K562 (cell line): ENCODE results near the gene H2AZ2. TPM values are rescaled to one million over a fixed set of nuclear protein-coding genes. Genes with fewer than 3 reads are reported as not detected.

Source experiments
- ATF1 ChIP-seq, 2 experiments: fragments of 450-650 bp in 1 of 2; IDR thresholded peaks; 2 replicates each; pipeline ENCODE4 v1.6.1; 2016; ENCODE audit warnings: missing compliant biosample characterization in 1 of 2, missing genetic modification characterization in 1 of 2
- BRD4 ChIP-seq: fragments of 200-600 bp; sonication (generic); IDR thresholded peaks from 2 replicates; pipeline ENCODE4 v1.6.1; 2017; ENCODE audit warnings: inconsistent platforms
- CHAMP1 ChIP-seq: fragments of 450-650 bp; IDR thresholded peaks from 2 replicates; pipeline ENCODE4 v1.6.1; 2016; ENCODE audit warnings: mild to moderate bottlenecking
- ELF2 ChIP-seq: fragments of 250-450 bp; sonication (Bioruptor Pico); IDR thresholded peaks from 2 replicates; pipeline ENCODE4 v1.5.0; 2021; ENCODE audit warnings: mild to moderate bottlenecking
- ESRRA ChIP-seq: fragments of 450-650 bp; IDR thresholded peaks from 2 replicates; pipeline ENCODE4 v1.6.1; 2014; ENCODE audit warnings: low read depth, mild to moderate bottlenecking, moderate library complexity, borderline replicate concordance
- FOXK2 ChIP-seq, 2 experiments: fragments of 450-650 bp; IDR thresholded peaks in 1 of 2; conservative IDR thresholded peaks in 1 of 2; 2 replicates each; pipeline ENCODE4 v1.6.1; 2016; ENCODE audit warnings: low read depth in 2 of 2, mild to moderate bottlenecking in 1 of 2
- HDAC3 ChIP-seq: fragments of 450-650 bp; IDR thresholded peaks from 2 replicates; pipeline ENCODE4 v1.6.1; 2018; ENCODE audit warnings: borderline replicate concordance, mild to moderate bottlenecking, moderate library complexity; ENCODE audit not compliant: partially characterized antibody
- MEF2A ChIP-seq: IDR thresholded peaks from 2 replicates; pipeline ENCODE4 v1.6.1; 2011; ENCODE audit warnings: low read depth, mild to moderate bottlenecking, low read length, moderate library complexity; ENCODE audit not compliant: control insufficient read depth
- PRMT5 ChIP-seq: sonication (generic); formaldehyde crosslinking; IDR thresholded peaks from 2 replicates; pipeline ENCODE4 v1.5.0; 2020; ENCODE audit warnings: missing genetic modification reagents
- SMAD2 ChIP-seq: fragments of 150-350 bp; IDR thresholded peaks from 2 replicates; pipeline ENCODE4 v1.6.1; 2014; ENCODE audit warnings: low read depth, mild to moderate bottlenecking, low read length
- SMAD4 ChIP-seq: fragments of 250-450 bp; sonication (Bioruptor Pico); conservative IDR thresholded peaks from 2 replicates; pipeline ENCODE4 v1.8.0; 2021; ENCODE audit warnings: inconsistent platforms, mild to moderate bottlenecking, moderate library complexity
- SMC3 ChIP-seq: conservative IDR thresholded peaks from 2 replicates; pipeline ENCODE4 v1.6.1; 2011; ENCODE audit warnings: low read depth, low read length, improper control_type of control experiment; ENCODE audit not compliant: insufficient read depth
- ZKSCAN3 ChIP-seq: fragments of 250-450 bp; sonication (Bioruptor Pico); IDR thresholded peaks from 2 replicates; pipeline ENCODE4 v1.4.0; 2020
- ZNF146 ChIP-seq: IDR thresholded peaks from one replicate; pipeline ENCODE4 v1.6.1; 2018; ENCODE audit warnings: missing compliant biosample characterization; ENCODE audit not compliant: unreplicated experiment
- polyA plus RNA-seq, 8 experiments: library from polyadenylated mRNA; depleted of rRNA in 4 of 8; stranded (reverse) in 5 of 8; unstranded in 3 of 8; fragments of >200 nt; fragmentation: Nextera tagmentation in 2 of 8; fragmentation: Illumina TruSeq in 1 of 8; extraction: Ambion mirVana in 2 of 8; extraction: Trizol in 1 of 8; gene quantifications; 2 replicates each; pipeline versions ENCODE4 v1.2.1 to v1.2.3, GENCODE V29; 2011 to 2014; ENCODE audit warnings: inconsistent platforms in 1 of 8, missing spikeins in 1 of 8
- total RNA-seq, 7 experiments: library from RNA; depleted of rRNA in 6 of 7; stranded (reverse); fragments of >200 nt in 6 of 7; fragmentation: Illumina TruSeq in 2 of 7; extraction: Trizol in 2 of 7; gene quantifications; 2 replicates each; pipeline versions ENCODE4 v1.2.1 to v1.2.3, GENCODE V29; 2011 to 2021; ENCODE audit warnings: low replicate concordance in 1 of 7
- TF ChIP-seq, protein P1 (sequence below): sonication (generic); formaldehyde crosslinking; IDR thresholded peaks from 2 replicates; pipeline ENCODE4 v1.8.0; 2022; ENCODE audit warnings: missing genetic modification reagents, mild to moderate bottlenecking, borderline replicate concordance
- TF ChIP-seq, protein P2 (sequence below): fragments of 450-650 bp; IDR thresholded peaks from 2 replicates; pipeline ENCODE4 v1.7.0; 2016; ENCODE audit warnings: borderline replicate concordance
- TF ChIP-seq, protein P3 (sequence below): fragments of 250-450 bp; sonication (Bioruptor Pico); IDR thresholded peaks from 2 replicates; pipeline ENCODE4 v1.8.0; 2022; ENCODE audit warnings: moderate library complexity, mild to moderate bottlenecking, inconsistent platforms
- TF ChIP-seq, protein P4 (sequence below): sonication (generic); formaldehyde crosslinking; IDR thresholded peaks from 2 replicates; pipeline ENCODE4 v1.9.0; 2022; ENCODE audit warnings: mild to moderate bottlenecking, missing genetic modification reagents

Gene H2AZ2
- total and polyA plus RNA-seq, 9 of the 15 experiments (the other 6 are each of a cell fraction or from before 2014, with no cell fraction given) = 105 to 382 (median 286) TPM

- no peak for TF ChIP-seq ZKSCAN3 (CRISPR knock-in tag)
- TF ChIP-seq ATF1 (CRISPR knock-in tag; IDR thresholded peaks at IDR 0.05) = no peak
- TF ChIP-seq ATF1 (tag; IDR thresholded peaks at IDR 0.05) = peak; percentile 78
- TF ChIP-seq BRD4 = peak; percentile 68
- no peak for TF ChIP-seq CHAMP1
- no peak for TF ChIP-seq SMC3
- peak; percentile 88 for TF ChIP-seq SMAD4 (CRISPR knock-in tag)
- TF ChIP-seq, protein P1, sequence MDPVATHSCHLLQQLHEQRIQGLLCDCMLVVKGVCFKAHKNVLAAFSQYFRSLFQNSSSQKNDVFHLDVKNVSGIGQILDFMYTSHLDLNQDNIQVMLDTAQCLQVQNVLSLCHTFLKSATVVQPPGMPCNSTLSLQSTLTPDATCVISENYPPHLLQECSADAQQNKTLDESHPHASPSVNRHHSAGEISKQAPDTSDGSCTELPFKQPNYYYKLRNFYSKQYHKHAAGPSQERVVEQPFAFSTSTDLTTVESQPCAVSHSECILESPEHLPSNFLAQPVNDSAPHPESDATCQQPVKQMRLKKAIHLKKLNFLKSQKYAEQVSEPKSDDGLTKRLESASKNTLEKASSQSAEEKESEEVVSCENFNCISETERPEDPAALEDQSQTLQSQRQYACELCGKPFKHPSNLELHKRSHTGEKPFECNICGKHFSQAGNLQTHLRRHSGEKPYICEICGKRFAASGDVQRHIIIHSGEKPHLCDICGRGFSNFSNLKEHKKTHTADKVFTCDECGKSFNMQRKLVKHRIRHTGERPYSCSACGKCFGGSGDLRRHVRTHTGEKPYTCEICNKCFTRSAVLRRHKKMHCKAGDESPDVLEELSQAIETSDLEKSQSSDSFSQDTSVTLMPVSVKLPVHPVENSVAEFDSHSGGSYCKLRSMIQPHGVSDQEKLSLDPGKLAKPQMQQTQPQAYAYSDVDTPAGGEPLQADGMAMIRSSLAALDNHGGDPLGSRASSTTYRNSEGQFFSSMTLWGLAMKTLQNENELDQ (CRISPR knock-in tag) = no peak
- TF ChIP-seq, protein P2, sequence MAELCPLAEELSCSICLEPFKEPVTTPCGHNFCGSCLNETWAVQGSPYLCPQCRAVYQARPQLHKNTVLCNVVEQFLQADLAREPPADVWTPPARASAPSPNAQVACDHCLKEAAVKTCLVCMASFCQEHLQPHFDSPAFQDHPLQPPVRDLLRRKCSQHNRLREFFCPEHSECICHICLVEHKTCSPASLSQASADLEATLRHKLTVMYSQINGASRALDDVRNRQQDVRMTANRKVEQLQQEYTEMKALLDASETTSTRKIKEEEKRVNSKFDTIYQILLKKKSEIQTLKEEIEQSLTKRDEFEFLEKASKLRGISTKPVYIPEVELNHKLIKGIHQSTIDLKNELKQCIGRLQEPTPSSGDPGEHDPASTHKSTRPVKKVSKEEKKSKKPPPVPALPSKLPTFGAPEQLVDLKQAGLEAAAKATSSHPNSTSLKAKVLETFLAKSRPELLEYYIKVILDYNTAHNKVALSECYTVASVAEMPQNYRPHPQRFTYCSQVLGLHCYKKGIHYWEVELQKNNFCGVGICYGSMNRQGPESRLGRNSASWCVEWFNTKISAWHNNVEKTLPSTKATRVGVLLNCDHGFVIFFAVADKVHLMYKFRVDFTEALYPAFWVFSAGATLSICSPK = no peak
- no peak for TF ChIP-seq HDAC3
- TF ChIP-seq, protein P3, sequence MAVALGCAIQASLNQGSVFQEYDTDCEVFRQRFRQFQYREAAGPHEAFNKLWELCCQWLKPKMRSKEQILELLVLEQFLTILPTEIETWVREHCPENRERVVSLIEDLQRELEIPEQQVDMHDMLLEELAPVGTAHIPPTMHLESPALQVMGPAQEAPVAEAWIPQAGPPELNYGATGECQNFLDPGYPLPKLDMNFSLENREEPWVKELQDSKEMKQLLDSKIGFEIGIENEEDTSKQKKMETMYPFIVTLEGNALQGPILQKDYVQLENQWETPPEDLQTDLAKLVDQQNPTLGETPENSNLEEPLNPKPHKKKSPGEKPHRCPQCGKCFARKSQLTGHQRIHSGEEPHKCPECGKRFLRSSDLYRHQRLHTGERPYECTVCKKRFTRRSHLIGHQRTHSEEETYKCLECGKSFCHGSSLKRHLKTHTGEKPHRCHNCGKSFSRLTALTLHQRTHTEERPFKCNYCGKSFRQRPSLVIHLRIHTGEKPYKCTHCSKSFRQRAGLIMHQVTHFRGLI = no peak
- TF ChIP-seq SMAD2 = no peak
- no peak for TF ChIP-seq MEF2A
- TF ChIP-seq ESRRA = no peak
- TF ChIP-seq, protein P4, sequence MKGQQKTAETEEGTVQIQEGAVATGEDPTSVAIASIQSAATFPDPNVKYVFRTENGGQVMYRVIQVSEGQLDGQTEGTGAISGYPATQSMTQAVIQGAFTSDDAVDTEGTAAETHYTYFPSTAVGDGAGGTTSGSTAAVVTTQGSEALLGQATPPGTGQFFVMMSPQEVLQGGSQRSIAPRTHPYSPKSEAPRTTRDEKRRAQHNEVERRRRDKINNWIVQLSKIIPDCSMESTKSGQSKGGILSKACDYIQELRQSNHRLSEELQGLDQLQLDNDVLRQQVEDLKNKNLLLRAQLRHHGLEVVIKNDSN (CRISPR knock-in tag) = peak; percentile 66
- TF ChIP-seq ZNF146 (CRISPR knock-in tag) = no peak
- 0 out of 2 replicates have a peak, but pooled peaks have one; percentile 33 for TF ChIP-seq PRMT5 (CRISPR knock-in tag)
- TF ChIP-seq FOXK2 (conservative IDR thresholded peaks at IDR 0.05 in 1 of 2, IDR thresholded peaks at IDR 0.05 in 1 of 2; ENCODE audit: low read depth in 2 of 2) = peak in 1 of 2 experiments; percentile 47; a peak in 1 of 4 replicates
- peak; percentile 65; the same call in 1 of the 2 replicates for TF ChIP-seq ELF2
These were observed 51.2 kb downstream of the H2AZ2 start, which contains the start of gene PPIA (continued) for GRCh38 chr7:44796504-44797328.
